Measurements from ENCODE around the gene MSX1. TPM values are rescaled to one million over a fixed set of nuclear protein-coding genes. Genes with fewer than 3 reads are reported as not detected.

Gene MSX1
- total and polyA plus RNA-seq, 2 of the 8 experiments (the other 6 are each of a cell fraction or from before 2014, with no cell fraction given) = 0.47 TPM; not detected in 1

GRCh38 chr4:4810778-4811177, 48.7 kb upstream of the MSX1 start:
- TF ChIP-seq BACH1 (IDR thresholded peaks at IDR 0.05; ENCODE audit: low read length) (no peak), ATF2 (IDR thresholded peaks at IDR 0.05; ENCODE audit: low read length) (no peak), RBBP5 (IDR thresholded peaks at IDR 0.05; ENCODE audit: borderline replicate concordance, low read depth, low read length) (no peak)
- H4K91ac ChIP-seq (replicated peaks; ENCODE audit: insufficient read length, low read length) = no peak overlapping the region
- CTCF ChIA-PET (ENCODE audit: partially characterized antibody) = interaction anchor here (1.2 to 1.7 kb wide), 2 partner anchors 9 to 10 kb away, joined by 3 to 5 read pairs; no protein-coding TSS in a partner anchor

More at GRCh38 chr4:4810778-4811177, 48.7 kb upstream of the MSX1 start:
- Histone ChIP-seq H3K36me3 (ENCODE audit: control insufficient read depth in 2 of 4, insufficient read depth in 4 of 4, low read length in 3 of 4) (no peaks in the 10 kb centered on the region), H2AFZ (ENCODE audit: low read length) (no peak overlapping the region), H4K5ac (ENCODE audit: insufficient read length, low read depth, low read length) (no peak overlapping the region), H3K4me3 (ENCODE audit: extremely low read depth in 1 of 4, insufficient read depth in 2 of 4, low read depth in 3 of 4, low read length in 4 of 4) (no peak overlapping the region), H2BK15ac (ENCODE audit: low read length) (no peak overlapping the region), H2BK120ac (replicated peaks; ENCODE audit: low read depth, low read length) (no peak overlapping the region), H3K4ac (replicated peaks; ENCODE audit: insufficient read length, low read depth, low read length) (no peak overlapping the region), H3K56ac (replicated peaks; ENCODE audit: insufficient read length, low read depth, low read length) (no peak overlapping the region), H3K18ac (ENCODE audit: extremely low read depth, low read length) (no peak overlapping the region; the same call in 1 of the 2 replicates), H3K14ac (ENCODE audit: insufficient read length) (no peak overlapping the region), H3K4me2 (ENCODE audit: insufficient read depth in 1 of 2, low read depth in 2 of 2, low read length in 2 of 2) (no peak overlapping the region), H2BK20ac (ENCODE audit: low read length) (no peak overlapping the region), H3K79me2 (ENCODE audit: control insufficient read depth in 1 of 2, insufficient read depth in 2 of 2, low read length in 2 of 2) (no peaks in the 10 kb centered on the region), H4K20me1 (replicated peaks in 1 of 2; ENCODE audit: control insufficient read depth in 1 of 2, insufficient read depth in 2 of 2, low read length in 2 of 2) (peaks cover 2 to 3% of the 10 kb centered on the region in 2 experiments), H2BK5ac (ENCODE audit: low read depth, low read length) (no peak overlapping the region), H3K4me1 (replicated peaks in 1 of 4; ENCODE audit: control insufficient read depth in 3 of 4, insufficient read depth in 4 of 4, low read length in 3 of 4) (no peaks in the 10 kb centered on the region), H2AK5ac (ENCODE audit: low read depth, low read length) (no peak overlapping the region), H3K27me3 (replicated peaks in 1 of 4; ENCODE audit: control insufficient read depth in 3 of 4, extremely low read depth in 1 of 4, insufficient read depth in 3 of 4, low read length in 3 of 4) (peaks cover 0 to 3% (median under 1%) of the 10 kb centered on the region in 4 experiments; a peak in 3 of 7 replicates), H3K9ac (replicated peaks in 1 of 4; ENCODE audit: extremely low read depth in 1 of 4, low read depth in 3 of 4, low read length in 3 of 4) (no peak overlapping the region), H3K79me1 (ENCODE audit: low read depth, low read length) (no peaks in the 10 kb centered on the region), H3K9me3 (ENCODE audit: insufficient read depth in 2 of 2, low read depth in 1 of 2, low read length in 1 of 2) (no peaks in the 10 kb centered on the region), H2BK12ac (ENCODE audit: low read depth, low read length) (no peak overlapping the region), H3K27ac (ENCODE audit: low read depth, low read length) (no peak overlapping the region), H4K8ac (ENCODE audit: extremely low read depth, insufficient read depth, low read length) (no peak overlapping the region), H3K23me2 (ENCODE audit: low read depth, low read length) (no peaks in the 10 kb centered on the region), H3K23ac (ENCODE audit: insufficient read length) (no peak overlapping the region)
- POLR2A ChIA-PET (ENCODE audit: partially characterized antibody) = no interaction called here
- DNase-seq (ENCODE audit: low read depth in 1 of 2, low spot score in 2 of 2) (no peak), FAIRE-seq (no peak)
